ENCODE measurements around the gene RFX7.

Gene RFX7

DNA sequence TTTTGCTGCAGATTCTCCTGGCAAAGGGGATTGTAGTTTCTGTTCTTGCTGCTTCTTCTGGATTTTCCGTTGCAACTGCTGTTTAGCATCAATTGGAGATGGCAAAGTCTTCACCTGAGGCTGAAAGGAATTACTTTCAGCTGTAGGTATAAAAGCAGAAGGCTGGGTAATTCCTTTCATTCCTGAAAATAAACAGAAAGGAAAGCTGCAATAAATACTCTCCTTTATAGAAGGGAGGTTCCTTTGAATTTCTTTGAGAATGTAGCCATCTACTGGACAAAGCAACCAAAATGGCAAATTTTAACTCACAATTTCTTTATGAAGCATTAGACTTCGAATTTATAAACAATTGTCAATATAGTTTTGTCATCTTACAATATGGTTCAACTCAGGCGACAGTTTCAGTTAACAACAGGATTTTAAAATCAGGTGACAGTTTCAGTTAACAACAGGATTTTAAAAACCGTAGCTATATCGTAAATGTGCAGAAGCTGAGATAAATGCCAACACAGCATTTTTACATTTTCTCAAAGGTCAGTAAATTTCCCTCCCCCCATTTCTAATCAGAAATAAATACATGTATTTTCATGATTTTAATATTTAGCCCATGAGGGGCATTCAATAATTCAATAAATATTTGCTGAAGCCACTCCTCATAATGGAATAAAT, 145.3 kb downstream of the RFX7 start:
- TF ChIP-seq POLR2A (IDR thresholded peaks at IDR 0.05; ENCODE audit: low read depth, low read length) = no peak
- no peak for TF ChIP-seq POLR2AphosphoS5 (IDR thresholded peaks at IDR 0.05; ENCODE audit: low read depth, low read length)
- TF ChIP-seq TAF1 (IDR thresholded peaks at IDR 0.05; ENCODE audit: borderline replicate concordance, low read depth, low read length) = no peak
- no peak for FAIRE-seq
- no peak for DNase-seq (ENCODE audit: insufficient read length)

GRCh38 chr15:56095406-56095805, 148.3 kb downstream of the RFX7 start:
- DNase-seq (ENCODE audit: insufficient read length) (no peak), FAIRE-seq (no peak)
- no peak for TF ChIP-seq POLR2A (IDR thresholded peaks at IDR 0.05; ENCODE audit: low read depth, low read length)
- no peak for TF ChIP-seq TAF1 (IDR thresholded peaks at IDR 0.05; ENCODE audit: borderline replicate concordance, low read depth, low read length)
- no peak for TF ChIP-seq POLR2AphosphoS5 (IDR thresholded peaks at IDR 0.05; ENCODE audit: low read depth, low read length)

- TF ChIP-seq POLR2AphosphoS5 (IDR thresholded peaks at IDR 0.05; ENCODE audit: low read depth, low read length) = no peak
- no peak for TF ChIP-seq TAF1 (IDR thresholded peaks at IDR 0.05; ENCODE audit: borderline replicate concordance, low read depth, low read length)
- TF ChIP-seq POLR2A (IDR thresholded peaks at IDR 0.05; ENCODE audit: low read depth, low read length) = no peak
- FAIRE-seq (no peak), DNase-seq (ENCODE audit: insufficient read length) (no peak)
These were observed 149.5 kb downstream of the RFX7 start for GRCh38 chr15:56094171-56094570.

- DNase-seq (ENCODE audit: insufficient read length) (no peak), FAIRE-seq (no peak)
- TF ChIP-seq TAF1 (IDR thresholded peaks at IDR 0.05; ENCODE audit: borderline replicate concordance, low read depth, low read length) (no peak), POLR2A (IDR thresholded peaks at IDR 0.05; ENCODE audit: low read depth, low read length) (no peak), POLR2AphosphoS5 (IDR thresholded peaks at IDR 0.05; ENCODE audit: low read depth, low read length) (no peak)
These were observed 155.3 kb downstream of the RFX7 start for GRCh38 chr15:56088389-56088788.

- DNase-seq (ENCODE audit: insufficient read length) (no peak), FAIRE-seq (no peak)
- no peak for TF ChIP-seq TAF1 (IDR thresholded peaks at IDR 0.05; ENCODE audit: borderline replicate concordance, low read depth, low read length)
These were observed 157.1 kb downstream of the RFX7 start for GRCh38 chr15:56086566-56086965.

DNA sequence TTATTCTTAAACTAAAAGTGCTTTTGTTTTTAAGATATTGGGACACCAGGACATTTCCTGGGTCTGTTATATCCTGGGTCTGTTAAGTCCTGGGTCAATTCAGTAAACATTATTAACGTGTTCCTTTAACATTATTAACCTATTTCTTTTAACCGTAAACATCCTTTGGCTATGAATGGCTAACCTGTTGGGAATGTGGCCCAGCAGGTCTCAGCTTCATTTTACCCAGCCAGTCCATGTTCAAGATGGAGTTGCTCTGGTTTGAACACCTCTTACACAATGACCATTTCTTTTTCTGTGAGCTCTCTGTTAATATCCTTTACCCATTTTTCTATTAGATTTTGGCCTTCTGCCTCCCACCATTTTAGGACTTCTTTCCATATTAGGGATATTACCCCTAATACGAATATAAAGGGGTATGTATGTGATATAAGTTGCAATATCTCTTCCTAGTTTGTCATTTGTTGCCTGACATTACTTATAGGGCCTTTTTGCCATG, 161.4 kb downstream of the RFX7 start:
- DNase-seq (ENCODE audit: insufficient read length) = no peak
- FAIRE-seq = no peak
- no peak for TF ChIP-seq TAF1 (IDR thresholded peaks at IDR 0.05; ENCODE audit: borderline replicate concordance, low read depth, low read length)
- no peak for TF ChIP-seq POLR2AphosphoS5 (IDR thresholded peaks at IDR 0.05; ENCODE audit: low read depth, low read length)
- TF ChIP-seq POLR2A (IDR thresholded peaks at IDR 0.05; ENCODE audit: low read depth, low read length) = no peak

DNA sequence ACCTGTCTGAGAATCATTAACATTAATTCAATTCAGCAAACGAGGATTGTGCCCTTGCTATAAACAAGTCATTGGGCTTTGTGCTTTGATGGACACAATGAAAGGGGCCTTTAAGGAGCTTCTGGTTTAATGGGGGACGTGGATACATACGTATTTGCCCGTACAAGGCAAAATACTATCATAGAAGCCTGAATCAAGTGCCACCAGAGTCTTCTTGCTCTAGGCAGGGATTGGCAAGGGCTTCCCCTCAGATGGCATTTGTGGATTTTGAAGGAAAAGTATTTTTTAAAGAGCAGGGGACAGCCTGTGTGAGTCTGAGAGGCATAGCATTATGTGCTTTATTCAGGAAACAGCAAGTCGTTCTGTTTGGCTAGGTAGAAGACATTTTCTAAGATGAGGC, 166.6 kb downstream of the RFX7 start:
- DNase-seq (ENCODE audit: insufficient read length) (no peak), FAIRE-seq (no peak)
- TF ChIP-seq TAF1 (IDR thresholded peaks at IDR 0.05; ENCODE audit: borderline replicate concordance, low read depth, low read length) (no peak), POLR2A (IDR thresholded peaks at IDR 0.05; ENCODE audit: low read depth, low read length) (no peak), POLR2AphosphoS5 (IDR thresholded peaks at IDR 0.05; ENCODE audit: low read depth, low read length) (no peak)

GRCh38 chr15:56076640-56077039, 167.0 kb downstream of the RFX7 start:
- TF ChIP-seq POLR2AphosphoS5 (IDR thresholded peaks at IDR 0.05; ENCODE audit: low read depth, low read length) = no peak
- TF ChIP-seq POLR2A (IDR thresholded peaks at IDR 0.05; ENCODE audit: low read depth, low read length) = no peak
- no peak for TF ChIP-seq TAF1 (IDR thresholded peaks at IDR 0.05; ENCODE audit: borderline replicate concordance, low read depth, low read length)
- FAIRE-seq (no peak), DNase-seq (ENCODE audit: insufficient read length) (no peak)

DNA sequence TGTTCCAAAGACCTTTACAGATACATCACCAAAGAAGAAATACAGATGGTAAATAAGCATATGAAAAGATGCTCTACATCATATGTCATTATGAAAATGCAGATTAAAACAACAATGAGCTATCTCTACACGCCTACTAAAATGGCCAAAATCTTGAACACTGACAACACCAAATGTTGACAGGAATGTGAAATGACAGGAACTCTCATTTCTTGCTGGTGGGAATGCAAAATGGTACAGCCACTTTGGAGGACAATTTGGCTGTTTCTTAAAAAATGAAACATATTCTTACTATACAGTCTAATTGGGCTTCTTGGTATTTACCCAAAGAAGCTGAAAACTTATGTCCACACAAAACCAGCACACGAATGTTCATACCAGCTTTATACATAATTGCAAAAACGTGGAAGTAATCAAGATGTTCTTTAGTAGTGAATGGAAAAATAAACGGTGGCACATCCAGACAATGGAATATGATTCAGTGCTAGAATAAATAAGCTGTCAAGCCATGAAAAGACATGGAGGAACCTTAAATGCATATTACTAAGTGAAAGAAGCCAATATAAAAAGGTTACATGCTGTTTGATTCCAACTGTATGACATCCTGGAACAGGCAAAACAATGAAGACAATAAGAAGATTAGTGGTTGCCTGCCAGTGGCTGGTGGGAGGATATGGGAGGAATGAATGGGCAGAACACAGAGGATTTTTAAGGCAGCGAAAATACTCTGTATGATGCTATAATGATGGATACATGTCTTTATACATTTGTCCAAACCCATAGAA, 169.0 kb downstream of the RFX7 start:
- FAIRE-seq (no peak), DNase-seq (ENCODE audit: insufficient read length) (no peak)
- TF ChIP-seq POLR2A (IDR thresholded peaks at IDR 0.05; ENCODE audit: low read depth, low read length) (no peak), TAF1 (IDR thresholded peaks at IDR 0.05; ENCODE audit: borderline replicate concordance, low read depth, low read length) (no peak), POLR2AphosphoS5 (IDR thresholded peaks at IDR 0.05; ENCODE audit: low read depth, low read length) (no peak)

DNA sequence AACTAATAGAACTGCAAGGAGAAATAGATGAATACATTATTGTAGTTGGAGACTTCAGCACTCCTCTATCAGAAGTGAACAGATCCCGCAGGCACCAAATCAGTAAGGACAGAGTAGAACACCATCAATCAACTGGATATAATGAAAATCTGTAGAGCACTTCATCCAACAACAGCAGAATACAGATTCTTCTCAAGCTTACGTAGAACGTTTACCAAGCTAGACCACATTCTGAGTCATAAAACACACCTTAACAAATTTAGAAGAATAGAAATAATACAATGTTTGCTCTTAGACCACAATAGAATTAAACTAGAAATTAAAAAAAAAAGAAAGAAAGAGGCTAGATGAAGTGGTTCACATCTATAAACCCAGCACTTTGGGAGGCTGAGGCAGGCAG, 179.5 kb downstream of the RFX7 start:
- TF ChIP-seq POLR2AphosphoS5 (IDR thresholded peaks at IDR 0.05; ENCODE audit: low read depth, low read length) (no peak), POLR2A (IDR thresholded peaks at IDR 0.05; ENCODE audit: low read depth, low read length) (no peak), TAF1 (IDR thresholded peaks at IDR 0.05; ENCODE audit: borderline replicate concordance, low read depth, low read length) (no peak)
- DNase-seq (ENCODE audit: insufficient read length) (no peak), FAIRE-seq (no peak)

DNA sequence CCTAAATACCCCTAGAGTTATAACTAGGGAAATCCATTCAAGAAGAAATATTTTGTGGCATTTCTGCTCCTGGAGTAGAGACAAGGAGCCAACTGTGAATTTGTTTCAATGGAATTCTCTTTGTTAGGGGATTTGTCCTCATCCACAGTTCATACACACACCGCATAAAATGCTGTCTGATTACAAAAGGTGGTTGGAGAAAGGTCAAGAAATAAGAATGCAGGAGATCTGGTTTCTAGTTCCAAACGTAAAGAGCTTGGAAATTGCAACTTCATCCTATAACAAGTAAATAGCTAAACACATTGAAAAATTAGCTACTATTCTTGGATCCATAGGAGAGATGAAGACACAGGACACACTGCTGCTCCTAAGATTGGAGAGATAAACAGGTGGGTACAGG, 184.0 kb downstream of the RFX7 start:
- TF ChIP-seq POLR2AphosphoS5 (IDR thresholded peaks at IDR 0.05; ENCODE audit: low read depth, low read length) (no peak), POLR2A (IDR thresholded peaks at IDR 0.05; ENCODE audit: low read depth, low read length) (no peak), TAF1 (IDR thresholded peaks at IDR 0.05; ENCODE audit: borderline replicate concordance, low read depth, low read length) (no peak)
- no peak for DNase-seq (ENCODE audit: insufficient read length)
- FAIRE-seq = no peak

DNA sequence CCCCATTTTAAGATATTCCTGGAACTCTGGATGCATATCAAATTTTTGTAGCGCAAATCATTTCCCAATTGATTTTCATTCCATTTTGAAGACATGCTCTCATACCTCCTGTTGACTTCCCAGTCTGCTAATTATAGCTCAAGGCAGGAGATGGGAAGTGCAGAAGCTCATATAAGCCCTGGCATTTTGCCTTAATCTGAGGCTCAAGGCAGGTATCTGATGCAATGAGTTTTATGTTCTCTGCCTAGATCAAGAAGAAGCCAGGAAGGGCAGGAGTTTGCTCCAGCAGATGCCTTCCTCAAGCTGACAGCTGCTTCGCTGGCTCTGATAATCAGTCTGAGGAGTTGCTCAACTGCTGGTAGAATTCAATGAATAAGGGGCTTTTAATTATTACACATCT, 184.7 kb downstream of the RFX7 start:
- no peak for DNase-seq (ENCODE audit: insufficient read length)

More for the DNA sequence above, 184.7 kb downstream of the RFX7 start:
- no peak for FAIRE-seq
- TF ChIP-seq POLR2A (IDR thresholded peaks at IDR 0.05; ENCODE audit: low read depth, low read length) = no peak
- TF ChIP-seq TAF1 (IDR thresholded peaks at IDR 0.05; ENCODE audit: borderline replicate concordance, low read depth, low read length) = no peak
- no peak for TF ChIP-seq POLR2AphosphoS5 (IDR thresholded peaks at IDR 0.05; ENCODE audit: low read depth, low read length)

All from GM12892 (cell line).